ENCODE measurements around the gene DAZL.

Gene DAZL

GRCh38 chr3:16614033-16615031 lies 9.1 kb upstream of the DAZL start:
- TF ChIP-seq PPARA (CRISPR knock-in tag; IDR thresholded peaks at IDR 0.05; ENCODE audit: borderline replicate concordance) (no peak), ZFP30 (CRISPR knock-in tag; IDR thresholded peaks at IDR 0.05) (no peak), TOX (CRISPR knock-in tag; IDR thresholded peaks at IDR 0.05; ENCODE audit: borderline replicate concordance) (no peak), CREB5 (CRISPR knock-in tag; IDR thresholded peaks at IDR 0.05; ENCODE audit: low read depth) (no peak), GLIS3 (CRISPR knock-in tag; IDR thresholded peaks at IDR 0.05) (no peak), ZC3H10 (CRISPR knock-in tag; IDR thresholded peaks at IDR 0.05) (no peak), TCF4 (CRISPR knock-in tag; IDR thresholded peaks at IDR 0.05; ENCODE audit: borderline replicate concordance) (no peak), BACH2 (CRISPR knock-in tag; IDR thresholded peaks at IDR 0.05; ENCODE audit: borderline replicate concordance) (no peak), ARNTL (CRISPR knock-in tag; IDR thresholded peaks at IDR 0.05; ENCODE audit: borderline replicate concordance, low read depth) (no peak), RARB (CRISPR knock-in tag; IDR thresholded peaks at IDR 0.05) (no peak), SNAI2 (CRISPR knock-in tag; IDR thresholded peaks at IDR 0.05) (no peak), POU6F1 (CRISPR knock-in tag; IDR thresholded peaks at IDR 0.05; ENCODE audit: borderline replicate concordance, low read depth) (no peak)
- ATAC-seq: no peak

- no peak for ATAC-seq
- TF ChIP-seq RARB (CRISPR knock-in tag; IDR thresholded peaks at IDR 0.05) (no peak), ZFP30 (CRISPR knock-in tag; IDR thresholded peaks at IDR 0.05) (no peak), OSR1 (CRISPR knock-in tag; IDR thresholded peaks at IDR 0.05) (no peak), TOX (CRISPR knock-in tag; IDR thresholded peaks at IDR 0.05; ENCODE audit: borderline replicate concordance) (no peak), ZFP3 (CRISPR knock-in tag; IDR thresholded peaks at IDR 0.05) (no peak), CSRNP3 (CRISPR knock-in tag; IDR thresholded peaks at IDR 0.05) (no peak), POU6F1 (CRISPR knock-in tag; IDR thresholded peaks at IDR 0.05; ENCODE audit: borderline replicate concordance, low read depth) (no peak), PPARA (CRISPR knock-in tag; IDR thresholded peaks at IDR 0.05; ENCODE audit: borderline replicate concordance) (no peak), ISL1 (CRISPR knock-in tag; IDR thresholded peaks at IDR 0.05) (no peak), ZNF8 (CRISPR knock-in tag; IDR thresholded peaks at IDR 0.05) (no peak), ZNF70 (CRISPR knock-in tag; IDR thresholded peaks at IDR 0.05) (no peak), TCF4 (CRISPR knock-in tag; IDR thresholded peaks at IDR 0.05; ENCODE audit: borderline replicate concordance) (no peak), ESRRG (CRISPR knock-in tag; IDR thresholded peaks at IDR 0.05) (no peak), BACH2 (CRISPR knock-in tag; IDR thresholded peaks at IDR 0.05; ENCODE audit: borderline replicate concordance) (no peak), CSDC2 (CRISPR knock-in tag; IDR thresholded peaks at IDR 0.05) (no peak), TSHZ2 (CRISPR knock-in tag; IDR thresholded peaks at IDR 0.05) (no peak), ZC3H10 (CRISPR knock-in tag; IDR thresholded peaks at IDR 0.05) (no peak)
Observed at GRCh38 chr3:16609927-16610580, 4.8 kb upstream of the DAZL start.
